GM21423 (cell line): ENCODE results near the gene SYT17.

ENCODE experiments used
- ATAC-seq: cut with Tn5 transposase; IDR thresholded peaks from one replicate; pipeline ENCODE4 v1.9.1; 2021; ENCODE audit warnings: mild to moderate bottlenecking, moderate library complexity; ENCODE audit not compliant: unreplicated experiment

The SYT17 gene

DNA sequence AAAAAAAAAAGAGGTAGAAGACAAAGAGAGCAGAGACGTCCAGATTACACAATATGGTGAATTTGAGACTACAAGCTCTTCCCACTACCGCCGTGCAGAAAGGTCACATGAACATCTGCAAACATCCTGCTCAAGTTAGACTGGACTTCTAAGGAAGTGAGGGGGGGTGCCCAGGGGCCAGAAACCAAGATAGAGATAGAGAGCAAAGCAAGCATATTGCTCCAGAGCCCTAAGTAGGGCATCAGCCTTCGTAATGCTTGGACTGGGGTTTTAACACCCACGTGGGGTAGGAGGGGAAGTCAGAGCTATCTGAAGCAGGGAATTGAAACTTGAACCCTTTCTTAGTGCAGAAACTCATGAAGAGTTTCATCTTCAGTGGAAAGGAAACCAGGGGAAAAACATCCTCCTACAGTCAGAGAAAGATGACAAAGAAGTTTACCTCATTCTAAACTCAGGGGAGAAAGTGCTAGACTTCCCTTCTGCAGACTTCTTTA, 126.2 kb downstream of the SYT17 start:
- peak; percentile 81 for ATAC-seq

DNA sequence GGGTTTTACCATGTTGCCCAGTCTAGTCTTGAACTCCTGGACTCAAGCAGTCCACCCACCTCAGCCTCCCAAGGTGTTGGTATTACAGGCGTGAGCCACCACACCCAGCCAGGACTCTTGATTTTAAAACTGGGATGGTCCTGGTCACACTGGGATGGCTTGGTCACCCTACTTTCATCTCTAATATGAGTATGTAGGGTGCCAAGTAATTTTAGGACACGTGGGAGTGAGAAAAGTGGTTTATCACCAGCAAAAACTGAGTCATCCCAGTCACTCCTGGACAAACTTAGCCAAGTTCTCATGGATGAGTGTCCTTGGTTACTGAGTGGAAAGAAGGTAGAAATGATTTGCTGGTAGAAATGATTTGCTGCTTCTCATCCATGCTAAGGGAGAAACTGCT, 127.4 kb downstream of the SYT17 start:
- ATAC-seq: no peak

DNA sequence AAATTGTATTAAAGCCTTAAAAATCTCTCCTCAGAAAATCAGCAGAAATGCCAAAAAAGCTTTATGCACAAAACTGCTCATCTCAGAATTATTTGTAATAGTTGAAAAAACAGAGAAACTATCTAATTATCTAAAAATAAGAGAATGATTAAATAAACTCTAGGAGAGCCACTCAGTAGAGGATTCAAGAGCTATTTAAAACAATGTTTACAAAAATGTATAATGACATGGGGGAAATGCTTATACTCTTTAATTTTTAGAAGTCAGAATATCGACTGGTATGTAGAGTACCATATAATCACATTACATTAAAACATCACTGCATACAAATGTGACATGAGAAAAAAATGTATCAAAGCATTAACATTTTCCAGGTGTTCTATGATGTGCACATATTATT, 129.4 kb downstream of the SYT17 start:
- ATAC-seq: no peak

- no peak for ATAC-seq
These were observed 131.5 kb downstream of the SYT17 start for GRCh38 chr16:19299565-19299964.

- no peak for ATAC-seq
These were observed 133.9 kb downstream of the SYT17 start for GRCh38 chr16:19301931-19302330.

GRCh38 chr16:19304750-19305149, 136.7 kb downstream of the SYT17 start:
- ATAC-seq: no peak

DNA sequence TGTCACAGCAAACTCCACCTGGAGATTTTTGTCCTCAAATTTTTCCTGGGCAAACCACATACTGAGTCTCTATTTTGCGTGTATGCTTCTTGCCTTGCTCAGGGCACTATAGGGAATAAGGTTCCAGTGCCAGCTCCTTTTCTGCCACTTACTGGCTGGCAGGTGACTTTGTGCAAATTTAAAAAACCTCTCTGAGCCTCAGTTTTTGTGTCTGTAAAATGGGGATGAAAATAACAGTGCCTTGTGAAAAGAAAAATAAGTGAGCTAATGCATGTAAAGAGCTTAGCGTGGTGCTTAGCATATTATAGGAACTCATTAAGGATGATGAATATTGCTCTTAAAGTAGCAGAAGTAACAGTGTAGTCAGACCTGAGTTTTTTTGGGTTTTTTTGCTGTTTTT, 137.4 kb downstream of the SYT17 start:
- no peak for ATAC-seq

- no peak for ATAC-seq
These were observed 139.7 kb downstream of the SYT17 start for GRCh38 chr16:19307587-19308241.

GRCh38 chr16:19308392-19308791, 140.4 kb downstream of the SYT17 start:
- ATAC-seq: no peak

GRCh38 chr16:19309178-19309577, 141.1 kb downstream of the SYT17 start:
- no peak for ATAC-seq

DNA sequence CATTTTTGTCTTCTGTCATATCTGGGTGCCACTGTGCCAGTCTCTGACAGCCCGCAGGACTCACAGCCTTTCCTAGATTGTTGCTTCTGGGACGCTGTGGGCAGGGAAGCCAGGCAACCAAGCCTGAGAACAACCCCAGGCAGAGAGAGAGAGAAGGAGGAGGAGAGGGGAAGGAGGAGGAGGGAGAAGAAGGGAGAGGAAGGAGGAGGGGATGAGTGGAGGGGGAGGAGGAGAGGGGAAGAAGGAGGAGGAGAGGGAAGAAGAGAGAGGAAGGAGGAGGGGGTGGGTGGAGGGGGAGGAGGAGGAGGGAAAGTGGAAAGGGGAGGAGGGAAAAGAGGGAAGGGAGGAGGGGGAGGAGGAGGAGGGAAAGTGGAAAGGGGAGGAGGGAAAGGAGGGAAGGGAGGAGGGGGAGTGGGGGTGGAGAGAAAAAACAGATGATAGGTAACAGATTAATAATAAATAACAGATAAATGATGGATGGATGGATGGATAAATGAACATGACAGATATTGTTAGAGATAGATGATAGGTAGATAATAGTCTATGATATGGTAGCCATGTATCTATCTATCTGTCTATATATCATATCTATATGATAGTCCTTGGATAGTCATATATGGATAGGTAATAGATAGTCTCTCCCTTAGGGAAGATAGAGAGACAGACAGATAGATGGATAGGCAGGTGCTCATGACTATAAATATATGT, 146.8 kb downstream of the SYT17 start:
- no peak for ATAC-seq

- ATAC-seq: no peak
These were observed 147.9 kb downstream of the SYT17 start for GRCh38 chr16:19315889-19316433.

- ATAC-seq: no peak
These were observed 148.8 kb downstream of the SYT17 start for GRCh38 chr16:19316846-19317245.
